ENCODE measurements around the gene CBFA2T3.

GRCh38 chr16:88993166-88993761, 16.3 kb upstream of the CBFA2T3 start:
- TF ChIP-seq CTCF (conservative IDR thresholded peaks at IDR 0.05): no peak
- no peak for TF ChIP-seq ZFX (IDR thresholded peaks at IDR 0.05)
